ENCODE data around the gene LST1.

LST1 gene

GRCh38 chr6:31621320-31621939 is 35.4 kb downstream of the LST1 start:
- no peak for DNase-seq

GRCh38 chr6:31621991-31622390 is 35.9 kb downstream of the LST1 start:
- no peak for DNase-seq

DNA sequence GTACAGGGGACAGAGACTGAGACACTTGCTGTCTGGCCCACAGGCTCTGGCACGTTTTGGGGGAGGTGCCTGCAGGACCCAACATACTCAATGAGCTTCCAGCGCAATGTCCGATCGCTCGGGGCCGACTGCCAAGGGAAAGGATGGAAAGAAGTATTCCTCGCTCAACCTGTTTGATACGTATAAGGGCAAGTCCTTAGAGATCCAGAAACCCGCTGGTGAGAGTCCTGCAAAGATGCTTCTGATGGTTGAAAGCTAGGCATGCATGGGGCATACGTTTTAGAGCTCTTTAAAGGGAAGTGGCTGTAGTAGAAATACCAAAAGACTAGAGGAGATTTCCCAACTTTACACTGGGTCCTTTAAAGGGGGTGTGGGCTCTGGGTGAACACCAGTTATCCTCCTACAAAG is 36.6 kb downstream of the LST1 start:
- no peak for DNase-seq

DNA sequence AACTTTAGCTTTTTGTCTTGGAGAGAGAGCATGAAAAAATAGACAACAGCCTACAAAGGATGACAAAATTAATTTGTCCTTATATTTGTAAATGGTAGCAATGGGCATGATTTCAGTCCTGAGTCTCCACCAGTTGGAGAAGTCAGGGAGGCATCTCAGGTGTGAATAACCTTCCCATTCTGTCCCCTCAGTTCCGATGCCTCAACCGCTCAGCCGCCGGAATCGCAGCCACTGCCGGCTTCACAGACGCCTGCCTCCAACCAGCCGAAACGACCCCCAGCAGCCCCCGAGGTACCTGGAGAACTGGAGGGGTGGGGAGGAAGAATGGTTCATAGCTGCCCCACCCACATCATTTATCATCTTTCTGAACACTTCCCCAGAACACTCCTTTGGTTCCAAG is 38.0 kb downstream of the LST1 start:
- DNase-seq: no peak

DNA sequence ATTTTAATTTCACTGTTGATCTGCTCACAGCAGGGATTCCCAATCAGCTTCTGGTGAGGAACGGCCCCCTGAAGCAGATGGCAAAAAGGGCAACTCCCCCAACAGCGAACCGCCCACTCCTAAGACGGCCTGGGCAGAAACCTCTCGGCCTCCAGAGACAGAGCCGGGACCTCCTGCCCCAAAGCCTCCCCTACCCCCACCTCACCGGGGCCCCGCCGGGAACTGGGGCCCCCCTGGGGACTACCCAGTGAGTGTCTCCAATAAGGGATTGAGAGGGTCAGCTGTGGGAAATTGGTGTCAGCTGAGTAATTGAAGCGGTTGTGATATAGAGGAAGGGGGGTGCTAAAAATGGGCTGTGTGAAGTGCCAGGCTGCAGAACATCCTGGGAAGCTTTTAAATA is 40.9 kb downstream of the LST1 start:
- DNase-seq: no peak

DNA sequence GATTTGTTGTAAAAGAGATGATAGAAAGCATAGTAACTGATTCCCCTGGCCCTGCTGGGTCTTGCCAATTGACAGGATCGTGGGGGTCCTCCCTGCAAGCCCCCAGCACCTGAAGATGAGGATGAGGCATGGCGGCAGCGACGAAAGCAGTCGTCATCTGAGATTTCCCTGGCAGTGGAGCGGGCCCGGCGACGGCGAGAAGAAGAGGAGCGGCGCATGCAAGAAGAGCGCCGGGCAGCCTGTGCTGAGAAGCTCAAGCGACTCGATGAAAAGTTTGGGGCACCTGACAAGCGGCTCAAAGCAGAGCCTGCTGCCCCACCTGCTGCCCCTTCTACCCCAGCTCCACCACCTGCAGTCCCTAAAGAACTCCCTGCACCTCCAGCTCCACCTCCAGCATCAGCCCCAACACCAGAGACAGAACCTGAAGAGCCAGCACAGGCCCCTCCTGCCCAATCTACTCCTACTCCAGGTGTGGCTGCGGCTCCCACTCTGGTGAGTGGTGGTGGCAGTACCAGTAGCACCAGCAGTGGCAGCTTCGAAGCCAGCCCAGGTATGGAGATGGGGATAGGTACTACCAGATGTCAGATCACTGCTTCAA is 41.7 kb downstream of the LST1 start:
- no peak for DNase-seq

GRCh38 chr6:31629014-31629413 is 42.9 kb downstream of the LST1 start:
- no peak for DNase-seq

GRCh38 chr6:31630177-31630934 is 44.3 kb downstream of the LST1 start:
- no peak for DNase-seq

DNA sequence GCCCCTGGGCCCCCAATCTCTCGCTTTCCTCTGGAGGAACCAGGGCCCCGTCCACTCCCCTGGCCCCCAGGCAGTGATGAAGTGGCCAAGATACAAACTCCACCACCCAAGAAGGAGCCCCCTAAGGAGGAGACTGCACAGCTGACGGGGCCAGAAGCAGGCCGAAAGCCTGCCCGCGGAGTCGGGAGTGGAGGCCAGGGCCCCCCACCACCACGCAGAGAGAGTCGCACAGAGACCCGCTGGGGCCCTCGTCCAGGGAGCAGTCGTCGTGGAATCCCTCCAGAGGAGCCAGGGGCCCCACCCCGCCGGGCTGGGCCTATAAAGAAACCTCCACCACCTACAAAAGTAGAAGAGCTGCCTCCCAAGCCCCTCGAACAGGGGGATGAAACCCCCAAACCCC is 45.1 kb downstream of the LST1 start:
- DNase-seq: no peak

- DNase-seq: no peak
These were observed 45.7 kb downstream of the LST1 start for GRCh38 chr6:31631681-31632278.

DNA sequence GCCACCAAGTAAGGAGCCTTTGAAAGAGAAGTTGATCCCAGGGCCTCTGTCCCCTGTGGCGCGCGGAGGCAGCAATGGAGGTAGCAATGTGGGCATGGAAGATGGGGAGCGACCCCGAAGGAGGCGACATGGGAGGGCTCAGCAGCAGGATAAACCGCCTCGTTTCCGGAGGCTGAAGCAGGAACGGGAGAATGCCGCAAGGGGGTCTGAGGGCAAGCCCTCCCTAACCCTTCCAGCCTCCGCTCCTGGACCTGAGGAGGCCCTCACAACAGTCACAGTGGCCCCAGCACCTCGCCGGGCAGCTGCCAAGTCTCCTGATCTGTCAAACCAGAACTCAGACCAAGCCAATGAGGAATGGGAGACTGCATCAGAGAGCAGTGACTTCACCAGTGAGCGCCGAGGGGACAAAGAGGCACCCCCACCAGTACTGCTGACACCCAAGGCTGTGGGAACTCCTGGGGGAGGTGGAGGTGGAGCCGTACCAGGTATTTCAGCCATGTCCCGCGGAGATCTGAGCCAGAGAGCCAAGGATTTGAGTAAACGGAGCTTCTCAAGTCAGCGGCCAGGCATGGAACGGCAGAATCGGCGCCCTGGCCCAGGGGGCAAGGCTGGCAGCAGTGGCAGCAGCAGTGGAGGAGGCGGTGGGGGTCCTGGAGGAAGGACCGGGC is 46.3 kb downstream of the LST1 start:
- no peak for DNase-seq

DNA sequence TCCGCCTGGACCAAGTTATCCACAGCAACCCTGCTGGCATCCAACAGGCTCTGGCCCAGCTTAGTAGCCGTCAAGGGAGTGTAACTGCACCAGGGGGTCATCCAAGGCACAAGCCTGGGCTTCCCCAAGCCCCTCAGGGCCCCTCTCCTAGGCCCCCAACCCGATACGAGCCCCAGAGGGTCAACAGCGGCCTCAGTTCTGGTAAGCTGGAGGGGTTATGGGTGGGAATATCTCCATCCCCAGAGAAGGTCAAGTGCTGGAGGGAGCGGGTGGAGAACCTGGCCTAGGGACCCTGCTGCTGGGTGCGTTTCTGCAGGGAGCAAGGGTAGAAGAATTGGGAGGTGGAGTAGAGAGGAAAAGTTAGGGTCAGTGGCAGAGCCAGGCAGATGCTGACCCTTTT is 47.4 kb downstream of the LST1 start:
- no peak for DNase-seq

DNA sequence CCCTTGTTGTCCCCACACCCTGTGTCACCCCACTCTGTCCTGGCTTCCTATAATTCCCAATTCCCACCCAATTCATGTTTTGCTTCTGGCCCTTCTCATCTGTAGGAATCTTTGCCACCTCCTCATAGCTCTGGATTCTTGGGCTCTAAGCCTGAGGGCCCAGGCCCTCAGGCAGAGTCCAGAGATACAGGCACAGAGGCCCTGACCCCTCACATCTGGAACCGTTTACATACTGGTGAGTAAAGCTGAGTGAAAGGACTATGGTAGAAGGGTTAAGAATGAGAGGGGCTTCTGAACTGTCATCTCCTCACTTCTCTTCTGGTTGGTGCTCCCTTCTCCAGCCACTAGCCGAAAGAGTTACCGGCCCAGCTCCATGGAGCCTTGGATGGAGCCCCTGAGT is 48.1 kb downstream of the LST1 start:
- no peak for DNase-seq

- DNase-seq: no peak
These were observed 49.0 kb downstream of the LST1 start for GRCh38 chr6:31634969-31635575.

DNA sequence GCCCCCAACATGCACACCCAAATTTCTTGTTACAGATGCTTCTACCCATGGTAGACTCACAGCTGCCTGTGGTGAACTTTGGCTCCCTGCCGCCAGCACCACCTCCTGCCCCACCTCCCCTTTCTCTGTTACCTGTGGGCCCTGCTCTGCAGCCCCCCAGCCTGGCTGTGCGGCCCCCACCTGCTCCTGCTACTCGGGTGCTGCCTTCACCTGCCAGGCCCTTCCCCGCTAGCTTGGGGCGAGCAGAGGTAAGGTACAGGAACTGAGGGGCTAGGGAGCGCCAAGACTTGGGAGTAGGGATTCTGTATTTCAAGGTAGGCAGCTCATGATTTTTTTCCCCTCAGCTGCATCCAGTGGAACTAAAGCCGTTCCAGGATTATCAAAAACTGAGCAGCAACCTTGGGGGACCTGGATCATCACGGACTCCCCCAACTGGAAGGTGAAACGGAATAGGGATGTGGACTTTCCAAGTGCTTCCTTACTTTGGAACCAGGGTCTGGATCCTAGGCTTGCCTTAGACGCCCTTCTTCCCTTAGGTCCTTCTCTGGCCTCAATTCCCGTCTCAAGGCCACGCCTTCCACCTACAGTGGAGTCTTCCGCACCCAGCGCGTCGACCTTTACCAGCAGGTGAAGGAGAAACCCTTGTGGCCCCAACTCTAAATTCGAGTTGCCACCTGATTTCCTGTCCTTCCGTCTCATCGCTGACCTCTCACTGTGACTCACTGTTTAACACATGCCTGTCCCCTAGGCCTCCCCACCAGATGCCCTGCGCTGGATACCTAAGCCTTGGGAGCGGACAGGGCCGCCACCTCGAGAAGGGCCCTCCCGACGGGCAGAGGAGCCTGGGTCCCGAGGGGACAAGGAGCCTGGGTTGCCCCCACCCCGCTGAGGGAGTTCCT is 50.9 kb downstream of the LST1 start:
- no peak for DNase-seq
